IPS-15b (cell line): Measurements from ENCODE around the gene MOCOS.

ENCODE experiments used
- H3K27me3 ChIP-seq: one replicate; pipeline ENCODE4 v1.6.1; 2013; ENCODE audit warnings: low read length; ENCODE audit not compliant: control insufficient read depth, insufficient read depth
- H3K36me3 ChIP-seq: one replicate; pipeline ENCODE4 v1.6.1; 2013; ENCODE audit warnings: low read length; ENCODE audit not compliant: control insufficient read depth, insufficient read depth
- H3K4me1 ChIP-seq: one replicate; pipeline ENCODE4 v1.6.1; 2013; ENCODE audit warnings: mild to moderate bottlenecking, low read length; ENCODE audit not compliant: control insufficient read depth, insufficient read depth
- H3K4me3 ChIP-seq: one replicate; pipeline ENCODE4 v1.5.1; 2013; ENCODE audit warnings: low read depth, low read length
- H3K9ac ChIP-seq: one replicate; pipeline ENCODE4 v1.6.1; 2013; ENCODE audit warnings: low read depth, mild to moderate bottlenecking, low read length
- H3K9me3 ChIP-seq: one replicate; pipeline ENCODE4 v1.6.1; 2013; ENCODE audit warnings: mild to moderate bottlenecking, low read length; ENCODE audit not compliant: control insufficient read depth, insufficient read depth

Gene MOCOS

GRCh38 chr18:36300211-36300610 lies 112.9 kb downstream of the MOCOS start:
- H3K27me3 ChIP-seq: peaks cover 36% of the 10 kb centered on the region
- H3K36me3 ChIP-seq: no peaks in the 10 kb centered on the region
- H3K9ac ChIP-seq: no peak overlapping the region
- H3K4me3 ChIP-seq: no peak overlapping the region
- no peaks in the 10 kb centered on the region for H3K9me3 ChIP-seq
- H3K4me1 ChIP-seq: no peaks in the 10 kb centered on the region

- H3K27me3 ChIP-seq: peaks cover 24% of the 10 kb centered on the region
- no peaks in the 10 kb centered on the region for H3K9me3 ChIP-seq
- H3K36me3 ChIP-seq: no peaks in the 10 kb centered on the region
- H3K9ac ChIP-seq: no peak overlapping the region
- H3K4me1 ChIP-seq: no peaks in the 10 kb centered on the region
- no peak overlapping the region for H3K4me3 ChIP-seq
Measured at GRCh38 chr18:36301884-36302283, 114.6 kb downstream of the MOCOS start.

- Histone ChIP-seq H3K9ac (no peak overlapping the region), H3K36me3 (no peaks in the 10 kb centered on the region), H3K4me3 (no peak overlapping the region), H3K27me3 (peaks cover 24% of the 10 kb centered on the region), H3K9me3 (no peaks in the 10 kb centered on the region), H3K4me1 (no peaks in the 10 kb centered on the region)
Measured at GRCh38 chr18:36302676-36303075, 115.4 kb downstream of the MOCOS start.

GRCh38 chr18:36303211-36303844 lies 116.0 kb downstream of the MOCOS start:
- H3K36me3 ChIP-seq: no peaks in the 10 kb centered on the region
- H3K4me3 ChIP-seq: no peak overlapping the region
- H3K9me3 ChIP-seq: no peaks in the 10 kb centered on the region
- H3K9ac ChIP-seq: no peak overlapping the region
- no peaks in the 10 kb centered on the region for H3K4me1 ChIP-seq
- peaks cover 24% of the 10 kb centered on the region for H3K27me3 ChIP-seq

- Histone ChIP-seq H3K4me1 (no peaks in the 10 kb centered on the region), H3K4me3 (no peak overlapping the region), H3K9ac (no peak overlapping the region), H3K9me3 (no peaks in the 10 kb centered on the region), H3K36me3 (no peaks in the 10 kb centered on the region), H3K27me3 (peaks cover 12% of the 10 kb centered on the region)
Measured at GRCh38 chr18:36304723-36305122, 117.4 kb downstream of the MOCOS start.

- no peak overlapping the region for H3K9ac ChIP-seq
- H3K27me3 ChIP-seq: peaks cover 6% of the 10 kb centered on the region
- H3K4me1 ChIP-seq: no peaks in the 10 kb centered on the region
- H3K9me3 ChIP-seq: no peaks in the 10 kb centered on the region
- no peak overlapping the region for H3K4me3 ChIP-seq
- no peaks in the 10 kb centered on the region for H3K36me3 ChIP-seq
Measured at GRCh38 chr18:36305375-36305774, 118.1 kb downstream of the MOCOS start.

GRCh38 chr18:36307513-36307912 lies 120.2 kb downstream of the MOCOS start:
- H3K27me3 ChIP-seq: no peaks in the 10 kb centered on the region
- no peak overlapping the region for H3K9ac ChIP-seq
- no peaks in the 10 kb centered on the region for H3K36me3 ChIP-seq
- H3K4me3 ChIP-seq: no peak overlapping the region
- no peaks in the 10 kb centered on the region for H3K4me1 ChIP-seq
- H3K9me3 ChIP-seq: no peaks in the 10 kb centered on the region

GRCh38 chr18:36308711-36309435 lies 121.6 kb downstream of the MOCOS start:
- Histone ChIP-seq H3K36me3 (no peaks in the 10 kb centered on the region), H3K4me3 (no peak overlapping the region), H3K9ac (no peak overlapping the region), H3K4me1 (no peaks in the 10 kb centered on the region), H3K27me3 (no peaks in the 10 kb centered on the region), H3K9me3 (no peaks in the 10 kb centered on the region)

GRCh38 chr18:36309436-36310391 lies 122.4 kb downstream of the MOCOS start:
- no peaks in the 10 kb centered on the region for H3K27me3 ChIP-seq
- no peak overlapping the region for H3K4me3 ChIP-seq
- no peaks in the 10 kb centered on the region for H3K9me3 ChIP-seq
- H3K9ac ChIP-seq: no peak overlapping the region
- no peaks in the 10 kb centered on the region for H3K36me3 ChIP-seq
- H3K4me1 ChIP-seq: no peaks in the 10 kb centered on the region

GRCh38 chr18:36311026-36311570 lies 123.8 kb downstream of the MOCOS start:
- H3K9me3 ChIP-seq: no peaks in the 10 kb centered on the region
- H3K4me3 ChIP-seq: no peak overlapping the region
- no peaks in the 10 kb centered on the region for H3K4me1 ChIP-seq

GRCh38 chr18:36312806-36313395 lies 125.6 kb downstream of the MOCOS start:
- no peaks in the 10 kb centered on the region for H3K9me3 ChIP-seq
- no peak overlapping the region for H3K9ac ChIP-seq
- H3K4me3 ChIP-seq: no peak overlapping the region
- no peaks in the 10 kb centered on the region for H3K36me3 ChIP-seq
- no peaks in the 10 kb centered on the region for H3K27me3 ChIP-seq
- H3K4me1 ChIP-seq: no peaks in the 10 kb centered on the region

More at GRCh38 chr18:36311026-36311570, 123.8 kb downstream of the MOCOS start:
- no peak overlapping the region for H3K9ac ChIP-seq
- H3K27me3 ChIP-seq: no peaks in the 10 kb centered on the region
- no peaks in the 10 kb centered on the region for H3K36me3 ChIP-seq
